IPS DF 6.9 (cell line): Measurements from ENCODE around the gene CTH.
A peak's percentile ranks its signal among the peaks of the same experiment; 100 is the strongest.
"Not testable (repeated sequence)": the region's sequence is repeated elsewhere in the genome, so short reads cannot be mapped to it uniquely, and the experiment has no call there.

ENCODE experiments used
- DNase-seq: peaks from one replicate; pipeline ENCODE4 v3.0.0-alpha.2; 2013; ENCODE audit warnings: low read depth, low spot score
- H3K27ac ChIP-seq: one replicate; pipeline ENCODE4 v1.5.1; 2013; ENCODE audit warnings: low read length, control low read depth
- H3K27me3 ChIP-seq: 2 replicates; pipeline ENCODE4 v1.6.1; 2013; ENCODE audit warnings: mild to moderate bottlenecking, low read length; ENCODE audit not compliant: control insufficient read depth, insufficient read depth
- H3K36me3 ChIP-seq: 2 replicates; pipeline ENCODE4 v1.6.1; 2013; ENCODE audit warnings: low read length; ENCODE audit not compliant: control insufficient read depth, insufficient read depth
- H3K4me1 ChIP-seq: 2 replicates; pipeline ENCODE4 v1.6.1; 2013; ENCODE audit warnings: low read length; ENCODE audit not compliant: control insufficient read depth, insufficient read depth
- H3K4me3 ChIP-seq: 2 replicates; pipeline ENCODE4 v1.5.1; 2013; ENCODE audit warnings: mild to moderate bottlenecking, low read length
- H3K9me3 ChIP-seq: 2 replicates; pipeline ENCODE4 v1.6.1; 2013; ENCODE audit warnings: low read length, inconsistent platforms; ENCODE audit not compliant: control insufficient read depth, insufficient read depth
- WGBS: extraction: QIAGEN DNeasy Blood & Tissue Kit; methylation state at CpG from one replicate; pipeline ENCODE4 v1.1.7; 2013; ENCODE audit warnings: mixed read lengths, missing lambda C conversion rate; ENCODE audit not compliant: insufficient read length, insufficient coverage; 5-methylcytosine and 5-hydroxymethylcytosine counted together

CTH gene

GRCh38 chr1:70410604-70411359 lies at the start of gene CTH:
Gene CTH (plus strand): TSS chr1:70411268. CDS start chr1:70411416, 148 bp downstream.
- Histone ChIP-seq H3K27ac (no peak within 1 kb of the TSS), H3K9me3 (no peaks in the 10 kb centered on the region), H3K27me3 (no peaks in the 10 kb centered on the region), H3K4me1 (no peaks in the 10 kb centered on the region), H3K36me3 (no peaks in the 10 kb centered on the region), H3K4me3 (peak within 1 kb of the TSS; percentile 82)
- DNase-seq: peak; percentile 94
- WGBS: no CpG with 5 or more reads among the region's 48 CpGs

DNA sequence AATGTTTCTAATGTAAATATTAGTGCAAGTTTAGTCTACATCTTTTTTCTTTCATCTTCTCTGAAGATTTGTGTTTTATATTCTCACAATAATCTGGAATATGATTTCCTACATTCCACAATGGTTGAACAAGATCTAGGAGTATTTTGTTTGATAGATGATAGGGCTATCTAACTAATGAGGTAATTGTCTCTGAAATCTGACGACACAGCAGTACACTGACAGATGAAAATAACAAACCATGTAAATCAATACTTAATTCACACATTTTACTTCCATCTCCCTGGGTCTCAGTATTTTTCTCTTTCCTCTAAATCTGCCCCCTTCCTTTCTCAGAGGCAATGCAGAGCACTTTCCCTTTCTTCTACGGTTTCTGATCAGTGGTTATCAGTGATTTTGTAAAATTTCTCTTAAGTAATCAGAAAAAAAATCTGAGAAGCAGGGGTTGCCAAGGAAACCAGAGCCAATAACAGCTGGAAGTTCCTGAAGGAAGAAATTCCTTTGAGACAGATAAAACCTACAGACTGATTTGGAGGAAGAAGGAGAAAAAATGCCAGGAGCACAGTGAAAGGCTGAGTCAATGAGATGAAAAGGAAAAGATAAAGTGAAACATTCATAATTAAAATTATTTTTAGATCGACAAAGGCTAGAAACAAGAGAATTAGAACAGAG lies 49.2 kb upstream of the CTH start:
- Histone ChIP-seq H3K27me3 (no peaks in the 10 kb centered on the region), H3K36me3 (no peaks in the 10 kb centered on the region), H3K4me1 (no peaks in the 10 kb centered on the region), H3K27ac (no peak overlapping the region), H3K9me3 (no peaks in the 10 kb centered on the region), H3K4me3 (no peak overlapping the region)
- no CpG with 5 or more reads among the region's 3 CpGs for WGBS
- DNase-seq: no peak

DNA sequence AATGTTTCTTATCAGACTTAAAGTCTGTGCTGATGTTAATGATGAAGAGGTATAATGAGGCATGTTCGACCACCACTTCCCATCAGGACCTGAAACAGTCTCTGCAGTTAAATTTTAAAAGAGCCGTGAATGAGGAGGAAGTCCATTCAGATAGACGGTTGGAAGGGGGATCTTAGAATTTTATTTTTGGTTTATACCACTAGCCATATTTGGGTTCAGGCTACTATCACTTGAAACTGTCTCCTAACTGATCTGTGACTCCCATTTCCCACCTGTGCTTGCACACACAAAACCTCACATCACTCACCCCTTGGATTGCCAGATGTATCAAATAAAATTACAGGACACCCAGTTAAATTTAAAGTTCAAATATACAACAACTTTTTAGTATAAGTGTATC lies 46.6 kb upstream of the CTH start:
- no CpG with 5 or more reads among the region's 3 CpGs for WGBS
- Histone ChIP-seq H3K4me3 (no peak overlapping the region), H3K27me3 (no peaks in the 10 kb centered on the region), H3K9me3 (no peaks in the 10 kb centered on the region), H3K36me3 (no peaks in the 10 kb centered on the region), H3K4me1 (no peaks in the 10 kb centered on the region), H3K27ac (no peak overlapping the region)
- no peak for DNase-seq

DNA sequence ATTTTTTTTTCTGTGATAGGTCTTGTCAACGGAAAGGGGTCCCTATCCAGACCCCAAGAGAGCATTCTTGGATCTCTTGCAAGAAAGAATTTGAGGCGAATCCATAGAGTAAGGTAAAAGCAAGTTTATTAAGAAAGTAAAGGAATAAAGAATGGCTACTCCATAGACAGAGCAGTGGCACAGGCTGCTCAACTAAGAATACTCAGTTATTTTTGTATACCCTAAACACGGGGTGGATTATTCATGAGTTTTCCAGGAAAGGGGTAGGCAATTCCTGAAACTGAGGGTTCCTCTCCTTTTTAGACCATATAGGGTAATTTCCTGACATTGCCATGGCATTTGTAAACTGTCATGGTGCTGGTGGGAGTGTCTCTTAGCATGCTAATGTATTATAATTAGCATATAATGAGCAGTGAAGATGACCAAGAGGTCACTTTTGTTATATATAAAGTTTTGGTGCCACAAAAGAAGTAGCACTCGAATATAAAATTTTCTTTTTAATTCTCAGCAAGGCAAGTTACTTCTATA lies 44.6 kb upstream of the CTH start:
- not testable (repeated sequence) for H3K36me3 ChIP-seq, H3K4me1 ChIP-seq, H3K4me3 ChIP-seq, H3K27me3 ChIP-seq, H3K9me3 ChIP-seq, DNase-seq, H3K27ac ChIP-seq
- WGBS: no CpG with 5 or more reads among the region's 4 CpGs

GRCh38 chr1:70366997-70367396 lies 44.1 kb upstream of the CTH start:
- not testable (repeated sequence) for DNase-seq, H3K27me3 ChIP-seq, H3K4me1 ChIP-seq, H3K27ac ChIP-seq, H3K9me3 ChIP-seq, H3K36me3 ChIP-seq, H3K4me3 ChIP-seq
- no CpG with 5 or more reads among the region's 3 CpGs for WGBS

DNA sequence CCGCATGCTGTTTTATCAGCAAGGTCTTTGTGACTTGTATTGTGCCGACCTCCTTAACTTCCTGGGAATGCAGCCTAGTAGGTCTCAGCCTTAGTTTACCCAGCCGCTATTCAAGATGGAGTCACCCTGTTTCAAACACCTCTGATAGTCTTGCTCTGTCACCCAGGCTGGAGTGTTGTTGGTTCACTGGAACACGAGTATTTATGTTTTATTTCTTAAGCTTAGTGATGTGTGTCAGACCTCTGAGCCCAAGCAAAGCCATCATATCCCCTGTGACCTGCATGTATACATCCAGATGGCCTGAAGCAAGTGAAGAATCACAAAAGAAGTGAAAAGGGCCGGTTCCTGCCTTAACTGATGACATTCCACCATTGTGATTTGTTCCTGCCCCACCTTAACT lies 43.7 kb upstream of the CTH start:
- DNase-seq, H3K4me3 ChIP-seq, H3K36me3 ChIP-seq, H3K9me3 ChIP-seq, H3K27me3 ChIP-seq, H3K27ac ChIP-seq, H3K4me1 ChIP-seq: not testable (repeated sequence)
- WGBS: no CpG with 5 or more reads among the region's 5 CpGs

DNA sequence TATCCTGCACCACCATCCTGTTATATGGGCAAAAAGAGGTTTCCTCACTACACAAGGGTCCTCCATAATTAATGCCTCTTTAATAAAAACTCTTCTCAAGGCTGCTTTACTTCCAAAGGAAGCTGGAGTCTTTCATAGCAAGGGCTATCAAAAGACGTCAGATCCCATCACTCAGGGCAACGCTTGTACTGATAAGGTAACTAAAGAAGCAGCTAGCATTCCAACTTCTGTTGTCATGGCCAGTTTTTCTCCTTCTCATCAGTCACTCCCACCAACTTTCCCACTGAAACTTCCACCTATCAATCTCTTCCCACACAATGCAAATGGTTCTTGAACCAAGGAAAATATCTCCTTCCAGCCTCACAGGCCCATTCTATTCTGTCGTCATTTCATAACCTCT lies 39.5 kb upstream of the CTH start:
- H3K27me3 ChIP-seq, H3K9me3 ChIP-seq, H3K27ac ChIP-seq, H3K4me1 ChIP-seq, H3K36me3 ChIP-seq, H3K4me3 ChIP-seq, DNase-seq: not testable (repeated sequence)
- no CpG with 5 or more reads among the region's 3 CpGs for WGBS

GRCh38 chr1:70372426-70372825 lies 38.6 kb upstream of the CTH start:
- Histone ChIP-seq H3K9me3 (no peaks in the 10 kb centered on the region), H3K4me1 (no peaks in the 10 kb centered on the region), H3K4me3 (no peak overlapping the region), H3K36me3 (no peaks in the 10 kb centered on the region), H3K27me3 (no peaks in the 10 kb centered on the region), H3K27ac (no peak overlapping the region)
- WGBS: 93% methylated on average over 2 of the region's 4 CpGs
- DNase-seq: no peak

GRCh38 chr1:70373580-70373979 lies 37.5 kb upstream of the CTH start:
- H3K27ac ChIP-seq, H3K27me3 ChIP-seq, H3K4me3 ChIP-seq, H3K36me3 ChIP-seq, H3K9me3 ChIP-seq, DNase-seq, H3K4me1 ChIP-seq: not testable (repeated sequence)
- no CpG with 5 or more reads among the region's 2 CpGs for WGBS

GRCh38 chr1:70376196-70376595 lies 34.9 kb upstream of the CTH start:
- H3K4me1 ChIP-seq: no peaks in the 10 kb centered on the region
- H3K36me3 ChIP-seq: no peaks in the 10 kb centered on the region
- no peaks in the 10 kb centered on the region for H3K27me3 ChIP-seq
- H3K27ac ChIP-seq: no peak overlapping the region
- no peak overlapping the region for H3K4me3 ChIP-seq
- DNase-seq: no peak
- no CpG with 5 or more reads among the region's 6 CpGs for WGBS
- no peaks in the 10 kb centered on the region for H3K9me3 ChIP-seq

DNA sequence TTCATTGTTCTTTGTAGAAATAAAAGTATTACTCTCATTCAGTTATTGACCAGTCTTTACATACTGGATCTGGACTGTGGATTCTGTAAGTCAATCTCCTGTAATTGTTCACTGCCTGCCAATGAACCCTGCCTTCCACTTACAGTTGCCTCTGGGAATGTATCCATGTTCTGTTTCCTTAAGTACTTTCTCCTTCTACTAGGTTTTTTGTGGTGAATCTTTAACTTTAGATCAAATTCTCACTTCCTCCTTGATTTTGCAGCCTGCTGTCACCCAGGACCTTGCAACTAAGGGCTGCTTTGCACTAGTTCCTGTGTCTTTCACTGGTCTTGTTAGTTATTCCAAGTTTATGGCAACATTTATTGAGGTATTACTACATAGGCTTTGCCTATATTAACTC lies 28.4 kb upstream of the CTH start:
- no peaks in the 10 kb centered on the region for H3K4me1 ChIP-seq
- H3K27ac ChIP-seq: no peak overlapping the region
- H3K9me3 ChIP-seq: no peaks in the 10 kb centered on the region; the same call in 1 of the 2 replicates
- no peak overlapping the region for H3K4me3 ChIP-seq
- no peaks in the 10 kb centered on the region for H3K27me3 ChIP-seq
- DNase-seq: no peak
- no peaks in the 10 kb centered on the region for H3K36me3 ChIP-seq
